Measurements from ENCODE around the gene TP53I13.

Gene TP53I13

GRCh38 chr17:29567554-29568330, 759 bp upstream of the TP53I13 start:
- no peak for DNase-seq (ENCODE audit: low read depth in 2 of 2)

GRCh38 chr17:29569245-29569950, 897 bp downstream of the TP53I13 start:
- no peak for DNase-seq (ENCODE audit: low read depth in 2 of 2)

GRCh38 chr17:29570521-29570920, 2.0 kb downstream of the TP53I13 start:
- DNase-seq (ENCODE audit: low read depth in 2 of 2), result no peak

- no peak for DNase-seq (ENCODE audit: low read depth in 2 of 2)
Observed at GRCh38 chr17:29571486-29571882, 3.0 kb downstream of the TP53I13 start.

- no peak for DNase-seq (ENCODE audit: low read depth in 2 of 2)
Observed at GRCh38 chr17:29571883-29572681, 3.6 kb downstream of the TP53I13 start.

- DNase-seq (ENCODE audit: low read depth in 2 of 2), result no peak
Observed at GRCh38 chr17:29572691-29573557, 4.4 kb downstream of the TP53I13 start.

GRCh38 chr17:29573558-29573869, 5.0 kb downstream of the TP53I13 start:
- no peak for DNase-seq (ENCODE audit: low read depth in 2 of 2)

- DNase-seq (ENCODE audit: low read depth in 2 of 2), result no peak
Observed at GRCh38 chr17:29573871-29574731, 5.6 kb downstream of the TP53I13 start.

GRCh38 chr17:29574732-29575510, 6.4 kb downstream of the TP53I13 start:
- no peak for DNase-seq (ENCODE audit: low read depth in 2 of 2)

GRCh38 chr17:29575511-29576213, 7.2 kb downstream of the TP53I13 start:
- no peak for DNase-seq (ENCODE audit: low read depth in 2 of 2)

- DNase-seq (ENCODE audit: low read depth in 2 of 2), result no peak
Observed at GRCh38 chr17:29576214-29577000, 7.9 kb downstream of the TP53I13 start.

- DNase-seq (ENCODE audit: low read depth in 2 of 2), result no peak
Observed at GRCh38 chr17:29577001-29577370, 8.5 kb downstream of the TP53I13 start.

GRCh38 chr17:29577385-29578211, 9.1 kb downstream of the TP53I13 start:
- DNase-seq (ENCODE audit: low read depth in 2 of 2), result no peak

- no peak for DNase-seq (ENCODE audit: low read depth in 2 of 2)
Observed at GRCh38 chr17:29578626-29579485, 10.4 kb downstream of the TP53I13 start.

GRCh38 chr17:29579866-29580771, 11.6 kb downstream of the TP53I13 start:
- DNase-seq (ENCODE audit: low read depth in 2 of 2), result peak; percentile 80 to 85
